ENCODE results near the gene ALG12. TPM values are rescaled to one million over a fixed set of nuclear protein-coding genes. Genes with fewer than 3 reads are reported as not detected.

Gene ALG12
- total and polyA plus RNA-seq, 2 of the 13 experiments (the other 11 are each of a cell fraction or from before 2014, with no cell fraction given) = 7.8 to 15.8 TPM

GRCh38 chr22:49967706-49968208 lies 49.5 kb upstream of the ALG12 start (continued):
- TF ChIP-seq ZBTB26 (CRISPR knock-in tag; IDR thresholded peaks at IDR 0.05; ENCODE audit: borderline replicate concordance) = no peak
- TF ChIP-seq ZNF576 (CRISPR knock-in tag; IDR thresholded peaks at IDR 0.05) = no peak
- TF ChIP-seq, protein P1, sequence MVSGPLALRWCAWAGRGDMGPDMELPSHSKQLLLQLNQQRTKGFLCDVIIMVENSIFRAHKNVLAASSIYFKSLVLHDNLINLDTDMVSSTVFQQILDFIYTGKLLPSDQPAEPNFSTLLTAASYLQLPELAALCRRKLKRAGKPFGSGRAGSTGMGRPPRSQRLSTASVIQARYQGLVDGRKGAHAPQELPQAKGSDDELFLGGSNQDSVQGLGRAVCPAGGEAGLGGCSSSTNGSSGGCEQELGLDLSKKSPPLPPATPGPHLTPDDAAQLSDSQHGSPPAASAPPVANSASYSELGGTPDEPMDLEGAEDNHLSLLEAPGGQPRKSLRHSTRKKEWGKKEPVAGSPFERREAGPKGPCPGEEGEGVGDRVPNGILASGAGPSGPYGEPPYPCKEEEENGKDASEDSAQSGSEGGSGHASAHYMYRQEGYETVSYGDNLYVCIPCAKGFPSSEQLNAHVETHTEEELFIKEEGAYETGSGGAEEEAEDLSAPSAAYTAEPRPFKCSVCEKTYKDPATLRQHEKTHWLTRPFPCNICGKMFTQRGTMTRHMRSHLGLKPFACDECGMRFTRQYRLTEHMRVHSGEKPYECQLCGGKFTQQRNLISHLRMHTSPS (CRISPR knock-in tag; IDR thresholded peaks at IDR 0.05; ENCODE audit: low read depth) = peak; percentile 99
- peak; percentile 58; the same call in 1 of the 2 replicates for TF ChIP-seq RAD51 (IDR thresholded peaks at IDR 0.05; ENCODE audit: borderline replicate concordance)
- TF ChIP-seq ARNT2 (CRISPR knock-in tag; IDR thresholded peaks at IDR 0.05; ENCODE audit: low read depth) = 0 out of 2 replicates have a peak, but pooled peaks have one; percentile 25
- no peak for TF ChIP-seq ARNT (IDR thresholded peaks at IDR 0.05)
- TF ChIP-seq POLR2AphosphoS5 (IDR thresholded peaks at IDR 0.05; ENCODE audit: low read depth, low read length) = 0 out of 2 replicates have a peak, but pooled peaks have one; percentile 22
- peak; percentile 57 for TF ChIP-seq FOXA3 (CRISPR knock-in tag; IDR thresholded peaks at IDR 0.05)
- peak; percentile 76 for TF ChIP-seq FOXO1 (CRISPR knock-in tag; IDR thresholded peaks at IDR 0.05)
- TF ChIP-seq ZSCAN25 (CRISPR knock-in tag; IDR thresholded peaks at IDR 0.05) = peak; percentile 50; the same call in 1 of the 2 replicates
- TF ChIP-seq SAP130 (CRISPR knock-in tag; IDR thresholded peaks at IDR 0.05; ENCODE audit: low read depth) = peak; percentile 81
- peak; percentile 58 for TF ChIP-seq ZNF687 (CRISPR knock-in tag; IDR thresholded peaks at IDR 0.05)
- TF ChIP-seq USF2 (IDR thresholded peaks at IDR 0.05; ENCODE audit: low read depth, low read length) = peak; percentile 74
- peak; percentile 77; the same call in 1 of the 2 replicates for TF ChIP-seq USF2 (CRISPR knock-in tag; IDR thresholded peaks at IDR 0.05; ENCODE audit: borderline replicate concordance)
- TF ChIP-seq POLR2G (IDR thresholded peaks at IDR 0.05; ENCODE audit: low read depth, low read length) = peak; percentile 14; the same call in 1 of the 2 replicates
- peak; percentile 24; the same call in 1 of the 2 replicates for TF ChIP-seq HNF1B (CRISPR knock-in tag; IDR thresholded peaks at IDR 0.05)
- no peak for TF ChIP-seq RBM22 (optimal IDR thresholded peaks at IDR 0.05; ENCODE audit: low read length)
- TF ChIP-seq NR2F1 (CRISPR knock-in tag; IDR thresholded peaks at IDR 0.05) = no peak
